Stimulated activated CD8-positive, alpha-beta memory T cell treated with anti-CD3 and anti-CD28 coated beads, Interleukin-2, amount 100 ng/mL, for 48 hours (primary cell): ENCODE results near the gene SOX9.
"Not testable (repeated sequence)": the region's sequence is repeated elsewhere in the genome, so short reads cannot be mapped to it uniquely, and the experiment has no call there.

Experiments used
- DNase-seq, 2 donors: peaks; one replicate each; pipeline ENCODE4 v3.0.0-alpha.2; 2020; ENCODE audit warnings: low read depth in 2 of 2

Gene SOX9

GRCh38 chr17:72126575-72127486, 6.0 kb downstream of the SOX9 start:
- DNase-seq = no peak

GRCh38 chr17:72128039-72128438, 7.2 kb downstream of the SOX9 start:
- no peak for DNase-seq

GRCh38 chr17:72134608-72135394, 14.0 kb downstream of the SOX9 start:
- no peak for DNase-seq

- DNase-seq = no peak
Measured at GRCh38 chr17:72135546-72136325, 14.9 kb downstream of the SOX9 start.

- DNase-seq = no peak
Measured at GRCh38 chr17:72136692-72137091, 15.9 kb downstream of the SOX9 start.

- no peak for DNase-seq
Measured at GRCh38 chr17:72137161-72137560, 16.3 kb downstream of the SOX9 start.

GRCh38 chr17:72139212-72139611, 18.4 kb downstream of the SOX9 start:
- no peak for DNase-seq

- no peak for DNase-seq
Measured at GRCh38 chr17:72141336-72141735, 20.5 kb downstream of the SOX9 start.

GRCh38 chr17:72142097-72142496, 21.3 kb downstream of the SOX9 start:
- DNase-seq = not testable (repeated sequence)

- no peak for DNase-seq
Measured at GRCh38 chr17:72142614-72143013, 21.8 kb downstream of the SOX9 start.

- DNase-seq = no peak
Measured at GRCh38 chr17:72143245-72143644, 22.4 kb downstream of the SOX9 start.

GRCh38 chr17:72144101-72144500, 23.3 kb downstream of the SOX9 start:
- no peak for DNase-seq

GRCh38 chr17:72145562-72145961, 24.7 kb downstream of the SOX9 start:
- DNase-seq = no peak

- DNase-seq = no peak
Measured at GRCh38 chr17:72145962-72146361, 25.1 kb downstream of the SOX9 start.

GRCh38 chr17:72146371-72146770, 25.6 kb downstream of the SOX9 start:
- no peak for DNase-seq

GRCh38 chr17:72150632-72151460, 30.0 kb downstream of the SOX9 start:
- DNase-seq = no peak

GRCh38 chr17:72151565-72152386, 31.0 kb downstream of the SOX9 start:
- no peak for DNase-seq

- no peak for DNase-seq
Measured at GRCh38 chr17:72152387-72152929, 31.6 kb downstream of the SOX9 start.

- DNase-seq = no peak
Measured at GRCh38 chr17:72158895-72159885, 38.4 kb downstream of the SOX9 start.
